Measurements from ENCODE around the gene VGLL3.

- no peak for TF ChIP-seq CTCF (IDR thresholded peaks at IDR 0.05; ENCODE audit: low read depth, low read length, poor library complexity, severe bottlenecking)
- TF ChIP-seq EZH2phosphoT487 (IDR thresholded peaks at IDR 0.05; ENCODE audit: borderline replicate concordance, low read length) = no peak
Measured at GRCh38 chr3:86950717-86951116, 40.2 kb downstream of the VGLL3 start.
